Neutrophil (primary cell): ENCODE data around the gene MYBPC3.

Experiments
- H3K27ac ChIP-seq: fragments of 200-600 bp; sonication (generic); 2 replicates; pipeline ENCODE4 v1.5.1; 2016; ENCODE audit warnings: mild to moderate bottlenecking, moderate library complexity
- H3K27me3 ChIP-seq: fragments of 200-600 bp; sonication (generic); 2 replicates; pipeline ENCODE4 v1.6.0; 2016; ENCODE audit warnings: mild to moderate bottlenecking
- H3K36me3 ChIP-seq: fragments of 200-600 bp; sonication (generic); 2 replicates; pipeline ENCODE4 v1.5.1; 2017
- H3K4me1 ChIP-seq, 2 experiments: fragments of 200-600 bp in 1 of 2; sonication (generic) in 1 of 2; 1 replicate in 1 of 2; 2 replicates in 1 of 2; pipeline versions ENCODE4 v1.5.1 to v1.6.1; 2013 to 2016; ENCODE audit warnings: low read depth in 1 of 2, low read length in 1 of 2, mild to moderate bottlenecking in 1 of 2, moderate library complexity in 1 of 2; ENCODE audit not compliant: control insufficient read depth in 1 of 2, insufficient read depth in 1 of 2
- H3K4me3 ChIP-seq, 2 experiments: fragments of 200-600 bp in 1 of 2; sonication (generic) in 1 of 2; 1 replicate in 1 of 2; 2 replicates in 1 of 2; pipeline ENCODE4 v1.5.1; 2013 to 2016; ENCODE audit warnings: low read depth in 1 of 2, low read length in 1 of 2, mild to moderate bottlenecking in 1 of 2, moderate library complexity in 1 of 2
- H3K9me3 ChIP-seq: fragments of 200-600 bp; sonication (generic); 2 replicates; pipeline ENCODE4 v1.5.1; 2016
- CTCF ChIP-seq: fragments of 200-600 bp; sonication (generic); IDR thresholded peaks from 2 replicates; pipeline ENCODE4 v1.5.1; 2016; ENCODE audit warnings: antibody characterized with exemption

The MYBPC3 gene

DNA sequence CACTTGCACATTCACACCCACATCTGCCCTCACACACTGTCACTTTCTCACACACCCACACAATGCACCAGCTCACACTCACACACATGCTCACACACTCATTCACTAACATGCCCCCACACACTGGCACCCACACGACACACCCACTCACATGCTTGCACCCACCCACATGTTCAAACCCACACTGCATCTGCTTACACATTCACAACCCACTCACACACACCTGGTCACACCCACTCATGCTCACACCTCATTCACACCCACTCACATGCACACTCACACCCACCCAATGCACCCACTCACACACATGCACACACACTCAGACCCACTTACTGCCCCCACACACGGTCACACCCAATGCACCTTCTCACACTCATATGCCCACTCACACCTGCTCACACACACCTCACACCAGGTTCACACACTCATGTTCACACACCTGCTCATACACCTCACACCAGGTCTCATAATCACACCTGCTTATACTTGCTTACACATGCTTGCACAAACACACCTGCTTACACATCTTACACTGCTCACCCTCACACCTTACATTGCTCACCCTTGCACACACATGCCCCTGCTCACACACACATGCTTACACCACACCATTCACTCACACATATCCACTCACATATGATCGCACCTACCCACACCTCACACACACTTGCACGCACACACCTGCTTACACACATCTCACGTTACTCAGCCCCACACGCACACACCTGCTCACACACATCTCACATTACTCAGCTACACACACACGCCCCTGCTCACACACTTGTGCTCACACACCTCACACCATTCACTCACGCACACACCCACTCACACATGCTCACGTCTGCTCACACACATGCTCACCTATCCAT lies 3.9 kb upstream of the MYBPC3 start:
- no peaks in the 10 kb centered on the region for H3K27me3 ChIP-seq
- peaks cover 99% of the 10 kb centered on the region for H3K36me3 ChIP-seq
- H3K9me3 ChIP-seq = no peaks in the 10 kb centered on the region
- H3K4me1 ChIP-seq = peaks cover 33 to 37% of the 10 kb centered on the region in 2 experiments
- H3K4me3 ChIP-seq = no peak overlapping the region
- no peak for TF ChIP-seq CTCF
- peak overlapping the region; percentile 74 for H3K27ac ChIP-seq

DNA sequence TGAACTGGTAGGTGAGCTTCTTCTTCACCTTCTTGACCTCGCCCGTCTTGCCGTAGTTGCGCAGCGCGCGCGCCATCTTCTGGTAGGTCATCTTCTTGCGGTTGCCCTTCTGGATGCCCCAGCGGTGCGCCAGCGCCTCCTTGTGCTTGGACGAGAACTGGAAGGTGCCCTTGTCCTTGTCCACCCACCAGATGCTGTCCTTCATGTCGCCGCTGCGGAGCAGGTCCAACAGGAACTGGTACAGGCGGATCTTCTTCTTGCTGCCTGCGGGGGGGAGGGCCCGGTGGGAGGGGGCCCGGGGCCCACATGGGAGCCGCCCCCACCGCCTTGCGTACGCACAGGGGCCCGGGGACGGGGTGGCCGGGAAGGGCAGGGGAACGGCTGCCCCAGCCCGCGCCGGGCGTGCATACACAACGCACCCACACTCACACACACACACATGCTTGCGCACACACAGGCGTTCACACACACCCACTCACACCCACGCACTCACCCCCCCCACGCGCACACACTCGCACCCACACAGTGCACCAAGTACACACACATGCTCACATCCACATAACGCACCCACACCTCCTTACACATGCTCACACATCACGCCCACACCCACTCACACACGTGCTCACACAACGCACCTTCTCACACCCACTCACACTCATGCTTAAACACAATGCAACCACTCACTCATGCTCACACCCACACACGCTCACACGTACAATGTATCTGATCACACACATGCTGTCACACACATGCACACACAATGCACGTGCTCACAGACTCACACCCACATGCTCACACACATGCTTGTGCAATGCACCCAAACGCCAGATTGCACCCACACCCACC lies 3.0 kb upstream of the MYBPC3 start:
- H3K27ac ChIP-seq = peak overlapping the region; percentile 46
- H3K4me3 ChIP-seq = no peak overlapping the region
- peaks cover 26 to 29% of the 10 kb centered on the region in 2 experiments for H3K4me1 ChIP-seq
- H3K27me3 ChIP-seq = no peaks in the 10 kb centered on the region
- H3K9me3 ChIP-seq = no peaks in the 10 kb centered on the region
- peaks cover 99% of the 10 kb centered on the region for H3K36me3 ChIP-seq
- no peak for TF ChIP-seq CTCF

- H3K36me3 ChIP-seq = peaks cover 97% of the 10 kb centered on the region
- H3K4me1 ChIP-seq = peaks cover 20 to 23% of the 10 kb centered on the region in 2 experiments
- H3K27ac ChIP-seq = peak overlapping the region; percentile 46
- H3K9me3 ChIP-seq = no peaks in the 10 kb centered on the region
- TF ChIP-seq CTCF = no peak
- no peaks in the 10 kb centered on the region for H3K27me3 ChIP-seq
- no peak overlapping the region for H3K4me3 ChIP-seq
Measured at GRCh38 chr11:47354913-47355282, 2.4 kb upstream of the MYBPC3 start.

- no peaks in the 10 kb centered on the region for H3K27me3 ChIP-seq
- H3K9me3 ChIP-seq = no peaks in the 10 kb centered on the region
- H3K4me3 ChIP-seq = no peak overlapping the region
- H3K27ac ChIP-seq = peak overlapping the region; percentile 46
- peaks cover 97% of the 10 kb centered on the region for H3K36me3 ChIP-seq
- no peak for TF ChIP-seq CTCF
- H3K4me1 ChIP-seq = peaks cover 13 to 15% of the 10 kb centered on the region in 2 experiments
Measured at GRCh38 chr11:47353978-47354774, 1.7 kb upstream of the MYBPC3 start.
